Adrenal gland (tissue), 12 donors: ENCODE results near the gene MYADML2. TPM values are rescaled to one million over a fixed set of nuclear protein-coding genes. Genes with fewer than 3 reads are reported as not detected.
A peak's percentile ranks its signal among the peaks of the same experiment; 100 is the strongest.

Experiments used
- DNase-seq, 7 donors: peaks; one replicate each; pipeline ENCODE4 v3.0.0-alpha.2; 2019 to 2020
- H3K27ac ChIP-seq, 5 donors: fragments of 200-600 bp; sonication (generic) in 4 of 5; 1 replicate in 3 of 5; 2 replicates in 2 of 5; pipeline versions ENCODE4 v1.5.1 to v1.8.0; 2016 to 2020; ENCODE audit warnings: mild to moderate bottlenecking in 1 of 5
- H3K27me3 ChIP-seq: fragments of 200-600 bp; 2 replicates; pipeline ENCODE4 v1.8.0; 2021
- H3K36me3 ChIP-seq, 2 donors: fragments of 200-600 bp; replicated peaks in 1 of 2; 1 replicate in 1 of 2; 2 replicates in 1 of 2; pipeline versions ENCODE4 v1.5.1 to v1.8.0; 2018 to 2022
- H3K4me1 ChIP-seq, 2 donors: fragments of 200-600 bp; replicated peaks in 1 of 2; 1 replicate in 1 of 2; 2 replicates in 1 of 2; pipeline versions ENCODE4 v1.5.1 to v1.8.0; 2018 to 2021
- H3K4me3 ChIP-seq, 4 donors: fragments of 200-600 bp; sonication (generic) in 3 of 4; one replicate each; pipeline ENCODE4 v1.5.1; 2016 to 2018
- H3K9me3 ChIP-seq, 3 donors: fragments of 200-600 bp; sonication (generic) in 1 of 3; replicated peaks in 1 of 3; 1 replicate in 2 of 3; 2 replicates in 1 of 3; pipeline versions ENCODE4 v1.5.1 to v1.8.0; 2016 to 2021
- POLR2A ChIP-seq, 2 donors: fragments of 450-650 bp; IDR thresholded peaks; one replicate each; pipeline ENCODE4 v1.6.1; 2017; ENCODE audit warnings: antibody characterized with exemption in 2 of 2, mild to moderate bottlenecking in 2 of 2, moderate library complexity in 1 of 2
- WGBS, 4 donors: extraction: QIAGEN DNeasy Blood & Tissue Kit in 2 of 4; methylation state at CpG; one replicate each; pipeline versions ENCODE4 v1.1.5 to v1.1.7; 2013 to 2017; 5-methylcytosine and 5-hydroxymethylcytosine counted together
- intact Hi-C, 2 donors: fragments of 100-400 bp; cut with DNase I; formaldehyde crosslinking; loops; one replicate each; pipeline versions ENCODE4 v1.14.1 to v1.15.0; 2022 to 2023
- polyA plus RNA-seq, 3 donors: library from polyadenylated mRNA; stranded (reverse); fragments of 200-250 nt in 2 of 3; fragments of 350-450 nt in 1 of 3; fragmentation: Illumina TruSeq in 1 of 3; extraction: RNeasy Lipid Tissue Mini Kit (QIAGEN cat#74804) in 1 of 3; gene quantifications; one replicate each; pipeline ENCODE4 v1.2.3, GENCODE V29; 2013 to 2014
- total RNA-seq, 9 donors: library from RNA; depleted of rRNA in 4 of 9; stranded (reverse); fragments of >200 nt in 4 of 9; fragments of 120-200 nt in 1 of 9; fragmentation: NEBNext Ultra II Directional in 1 of 9; extraction: Animal tissue kit (Norgen Biotek cat#: 25700) in 1 of 9; gene quantifications; one replicate each; pipeline versions ENCODE4 v1.1.0 to v1.2.4, GENCODE V29; 2013 to 2023
- TF ChIP-seq, protein P1 (sequence below), 6 experiments: fragments of 450-650 bp in 4 of 6; fragments of 200-600 bp in 2 of 6; sonication (generic) in 1 of 6; IDR thresholded peaks; 1 replicate in 5 of 6; 2 replicates in 1 of 6; pipeline versions ENCODE4 v1.5.1 to v1.8.0; 2016 to 2021; ENCODE audit warnings: antibody characterized with exemption in 6 of 6, mild to moderate bottlenecking in 2 of 6, moderate library complexity in 1 of 6
- donor health status: healthy with polysubstance abuse.
- donor health status: Bipolar disorder and iron deficiency.
- donor health status: DM: yes; HTN: yes; CAD: no.
- donor health status: DM: no; HTN: no; CAD: no.
- donor health status: DM: no; HTN: no; CAD: no.
- donor health status: DM: yes; HTN: yes; CAD: no.

Gene MYADML2
- total and polyA plus RNA-seq, 12 donors = not detected

DNA sequence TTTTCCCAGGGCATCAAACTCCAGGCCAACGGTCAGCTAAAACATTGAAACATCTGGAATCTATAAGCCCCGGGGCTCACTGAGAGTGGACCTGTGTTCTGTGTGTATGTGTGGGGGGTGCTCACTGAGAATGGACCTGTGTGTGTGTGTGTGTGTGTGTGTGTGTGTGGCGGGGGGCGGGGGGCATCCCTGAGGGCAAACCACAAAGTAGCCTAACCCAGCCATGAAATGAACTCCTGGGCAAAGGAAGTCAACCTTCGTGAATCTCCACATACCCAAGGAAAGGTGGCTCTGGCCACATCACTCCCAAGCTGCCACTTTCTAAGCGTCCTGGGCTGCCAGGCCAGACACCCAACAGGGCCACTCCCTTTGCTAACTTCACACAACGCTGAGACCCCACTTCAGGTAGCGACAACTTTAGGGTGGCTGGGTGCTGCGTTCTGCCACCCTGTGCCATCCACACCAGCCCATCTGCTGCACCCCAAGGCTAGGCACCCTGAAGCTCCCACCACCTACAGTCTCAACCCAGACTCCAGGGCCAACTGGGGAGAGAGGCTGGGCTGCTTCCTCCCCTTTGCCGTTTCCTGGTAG is 21.1 kb downstream of the MYADML2 start:
- WGBS, 4 donors = 52 to 58% (median 57%) methylated on average over 6 to 10 of the region's 10 CpGs
- H3K36me3 ChIP-seq = peaks cover 0 to 14% of the 10 kb centered on the region in 2 donors
- DNase-seq = no peak
- H3K27ac ChIP-seq = peak overlapping the region; percentile 91 to 99 (median 95)
- peaks cover 39 to 47% of the 10 kb centered on the region in 2 donors for H3K4me1 ChIP-seq
- H3K4me3 ChIP-seq = peak overlapping the region in 2 of 4 donors; percentile 89 to 100
- no peak for TF ChIP-seq POLR2A (IDR thresholded peaks at IDR 0.05)
- TF ChIP-seq, protein P1, sequence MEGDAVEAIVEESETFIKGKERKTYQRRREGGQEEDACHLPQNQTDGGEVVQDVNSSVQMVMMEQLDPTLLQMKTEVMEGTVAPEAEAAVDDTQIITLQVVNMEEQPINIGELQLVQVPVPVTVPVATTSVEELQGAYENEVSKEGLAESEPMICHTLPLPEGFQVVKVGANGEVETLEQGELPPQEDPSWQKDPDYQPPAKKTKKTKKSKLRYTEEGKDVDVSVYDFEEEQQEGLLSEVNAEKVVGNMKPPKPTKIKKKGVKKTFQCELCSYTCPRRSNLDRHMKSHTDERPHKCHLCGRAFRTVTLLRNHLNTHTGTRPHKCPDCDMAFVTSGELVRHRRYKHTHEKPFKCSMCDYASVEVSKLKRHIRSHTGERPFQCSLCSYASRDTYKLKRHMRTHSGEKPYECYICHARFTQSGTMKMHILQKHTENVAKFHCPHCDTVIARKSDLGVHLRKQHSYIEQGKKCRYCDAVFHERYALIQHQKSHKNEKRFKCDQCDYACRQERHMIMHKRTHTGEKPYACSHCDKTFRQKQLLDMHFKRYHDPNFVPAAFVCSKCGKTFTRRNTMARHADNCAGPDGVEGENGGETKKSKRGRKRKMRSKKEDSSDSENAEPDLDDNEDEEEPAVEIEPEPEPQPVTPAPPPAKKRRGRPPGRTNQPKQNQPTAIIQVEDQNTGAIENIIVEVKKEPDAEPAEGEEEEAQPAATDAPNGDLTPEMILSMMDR (IDR thresholded peaks at IDR 0.05) = no peak
- H3K27me3 ChIP-seq = no peaks in the 10 kb centered on the region
- H3K9me3 ChIP-seq = no peaks in the 10 kb centered on the region
- intact Hi-C loops = no loop called here

GRCh38 chr17:81924557-81925532 is 22.2 kb downstream of the MYADML2 start:
- Histone ChIP-seq H3K27ac (peak overlapping the region; percentile 21 to 85 (median 63)), H3K4me3 (no peak overlapping the region)

DNA sequence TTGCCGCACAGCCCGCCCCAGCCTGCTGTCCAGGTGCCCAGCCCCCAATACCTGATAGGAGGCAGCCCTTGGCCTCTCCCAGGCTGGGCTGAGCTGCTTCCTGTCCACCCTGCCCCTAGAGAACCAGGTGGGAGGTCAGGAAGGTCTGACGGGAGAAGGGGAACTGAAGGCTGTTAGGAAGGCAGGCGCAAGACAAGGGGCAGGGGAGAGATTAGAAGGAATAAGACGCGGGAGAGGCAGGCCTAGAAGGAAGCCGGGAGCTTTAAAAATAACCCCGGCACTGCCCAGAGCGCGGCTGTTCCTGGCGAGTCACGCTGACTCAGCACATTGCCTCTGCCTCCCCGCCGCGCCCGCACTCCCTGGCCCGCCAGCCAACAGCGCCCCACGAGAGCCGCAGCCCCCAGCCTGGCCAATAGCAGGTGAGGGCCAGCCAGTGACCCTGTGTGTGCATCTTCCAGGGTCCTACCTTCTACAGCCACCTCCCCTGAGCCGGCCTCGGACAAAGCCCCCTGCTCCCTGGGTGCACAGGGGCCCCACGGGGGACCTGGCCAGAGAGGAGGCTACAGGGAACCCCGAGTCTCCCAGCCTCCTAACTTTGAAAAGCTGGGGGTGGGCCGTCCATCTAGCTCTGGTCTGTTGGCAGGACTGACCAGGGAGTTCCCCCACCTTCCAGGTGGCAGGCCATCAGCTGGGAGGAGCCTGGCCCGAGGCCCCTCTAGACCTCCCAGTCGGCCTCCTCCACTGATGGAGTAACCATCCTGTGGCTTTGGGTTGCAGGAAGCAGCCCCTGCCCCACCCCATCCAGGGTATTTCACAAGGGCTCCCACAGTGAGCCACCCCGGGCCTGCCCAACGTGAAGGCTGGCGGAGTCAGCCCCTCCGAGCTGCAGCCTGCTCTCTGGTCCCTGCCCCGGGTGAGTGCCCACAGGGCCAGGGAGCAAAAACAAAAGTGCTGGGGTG is 23.5 kb downstream of the MYADML2 start:
- WGBS, 4 donors = 11 to 22% (median 21%) methylated on average over 16 to 32 of the region's 32 CpGs
- H3K36me3 ChIP-seq = peaks cover 0 to 17% of the 10 kb centered on the region in 2 donors
- TF ChIP-seq, protein P1 (IDR thresholded peaks at IDR 0.05) = no peak
- peak in 1 of 2 donors; percentile 57 for TF ChIP-seq POLR2A (IDR thresholded peaks at IDR 0.05)
- no peaks in the 10 kb centered on the region for H3K27me3 ChIP-seq
- peak; percentile 77 to 91 (median 83) for DNase-seq
- peaks cover 39 to 53% of the 10 kb centered on the region in 2 donors for H3K4me1 ChIP-seq
- peak overlapping the region in 2 of 4 donors; percentile 5 to 38 for H3K4me3 ChIP-seq
- peak overlapping the region in 4 of 5 donors; percentile 62 to 85 (median 72) for H3K27ac ChIP-seq
- H3K9me3 ChIP-seq = no peaks in the 10 kb centered on the region
- intact Hi-C loops = no loop called here

More at GRCh38 chr17:81924557-81925532, 22.2 kb downstream of the MYADML2 start:
- Histone ChIP-seq H3K27me3 (no peaks in the 10 kb centered on the region), H3K36me3 (peaks cover 0 to 17% of the 10 kb centered on the region in 2 donors), H3K4me1 (peaks cover 39 to 53% of the 10 kb centered on the region in 2 donors), H3K9me3 (no peaks in the 10 kb centered on the region)
- WGBS, 4 donors = 53 to 75% (median 66%) methylated on average over 3 to 21 of the region's 21 CpGs
- intact Hi-C loops = no loop called here
- DNase-seq = peak in 1 of 7 donors; percentile 23
- TF ChIP-seq, protein P1 (IDR thresholded peaks at IDR 0.05) = no peak
- TF ChIP-seq POLR2A (IDR thresholded peaks at IDR 0.05) = no peak
